CD4-positive, alpha-beta T cell treated with Interleukin-1 beta for 1 hour (primary cell): Measurements from ENCODE around the gene CREBBP.

ENCODE experiments used
- DNase-seq, 2 donors: peaks; one replicate each; pipeline ENCODE4 v3.0.0-alpha.2; 2020 to 2022

Gene CREBBP

DNA sequence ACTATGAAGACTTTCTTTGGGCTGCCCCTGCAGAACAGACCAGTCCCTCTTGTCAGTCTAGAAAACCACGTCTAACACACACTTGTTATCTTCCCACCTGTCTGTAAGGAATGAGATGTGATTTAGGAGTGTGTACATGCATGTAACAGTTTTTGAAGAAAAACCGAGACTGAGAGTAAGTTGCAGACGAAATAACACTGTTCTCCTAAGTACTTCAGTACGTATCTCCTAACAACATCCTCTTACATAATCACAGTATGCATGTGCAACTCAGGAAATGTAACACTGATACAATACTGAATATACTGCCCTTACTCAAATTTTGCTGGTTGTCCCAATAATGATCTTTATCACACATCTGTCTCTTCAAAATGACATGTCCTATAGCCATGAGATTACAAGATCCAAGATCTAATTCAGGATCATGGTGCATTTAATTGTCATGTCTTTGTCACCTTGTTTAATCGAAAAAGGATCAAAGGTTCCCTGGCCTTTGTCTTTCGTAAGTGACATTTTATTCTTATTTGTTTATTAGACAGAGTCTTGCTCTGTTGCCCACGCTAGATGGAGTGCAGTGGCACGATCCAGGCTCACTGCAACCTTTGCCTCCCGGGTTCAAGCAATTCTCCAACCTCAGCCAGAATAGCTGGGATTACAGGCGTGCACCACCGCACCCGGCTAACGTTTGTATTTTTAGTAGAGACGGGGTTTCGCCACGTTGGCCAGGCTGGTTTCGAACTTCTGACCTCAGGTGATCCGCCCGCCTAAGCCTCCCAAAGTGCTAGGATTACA lies 25.6 kb downstream of the CREBBP start:
- no peak for DNase-seq

GRCh38 chr16:3850544-3850899 lies 30.0 kb downstream of the CREBBP start:
- no peak for DNase-seq

DNA sequence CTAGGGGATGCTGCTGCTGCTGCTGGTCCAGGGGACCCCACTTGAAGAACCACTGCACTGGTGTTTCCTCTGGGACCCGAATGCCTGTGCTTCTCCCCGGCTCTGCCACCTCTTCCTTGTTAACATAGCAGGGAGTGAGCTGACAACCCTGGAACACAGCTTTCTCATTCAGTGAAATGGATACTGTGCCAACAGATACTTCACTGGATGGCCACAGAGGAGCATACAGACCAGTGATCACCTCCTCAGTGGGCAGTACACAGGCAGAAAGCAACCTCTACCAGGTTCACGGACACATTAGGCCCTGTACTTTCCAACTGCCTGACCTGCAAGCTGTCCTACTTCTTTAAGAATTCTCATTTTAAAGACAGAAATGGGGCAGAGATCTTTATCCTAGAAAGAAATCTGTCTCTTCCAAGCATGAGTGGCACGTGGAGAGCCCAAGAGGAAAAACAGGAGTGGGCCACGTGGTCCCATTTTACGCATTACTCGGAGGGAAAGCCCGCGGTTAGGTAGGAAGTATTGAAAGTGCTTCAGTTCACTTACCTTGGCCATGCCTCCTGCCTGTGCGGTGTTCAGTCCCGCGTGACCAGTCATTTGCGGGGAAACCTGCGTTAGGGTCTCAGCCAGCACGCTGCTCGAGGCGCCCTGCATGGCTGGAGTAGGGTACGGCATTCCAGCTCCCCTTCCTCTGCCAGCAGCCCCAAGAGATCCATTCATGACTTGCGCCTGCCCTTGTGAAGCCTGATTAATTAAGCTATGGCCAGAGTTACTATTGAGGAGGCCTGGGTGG lies 30.6 kb downstream of the CREBBP start:
- no peak for DNase-seq

GRCh38 chr16:3846595-3847091 lies 33.9 kb downstream of the CREBBP start:
- no peak for DNase-seq

DNA sequence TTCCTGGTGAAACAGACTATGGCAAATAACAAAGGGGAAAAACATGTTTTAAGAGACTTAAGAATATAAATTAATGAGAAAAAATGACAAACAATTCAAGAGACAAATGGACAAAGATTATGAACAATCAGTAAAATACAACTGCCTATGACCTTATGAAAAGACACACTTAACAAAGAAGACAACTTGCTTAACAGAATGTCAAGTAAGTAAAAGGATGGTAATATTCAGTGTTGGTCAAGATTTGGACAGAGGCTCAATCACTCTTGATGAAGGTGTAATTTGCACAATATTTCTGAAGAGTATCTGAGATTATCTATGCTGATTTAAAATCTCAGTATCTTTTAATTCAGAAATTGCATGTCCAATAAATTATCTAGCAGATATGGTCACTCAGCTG lies 34.4 kb downstream of the CREBBP start:
- DNase-seq = no peak

GRCh38 chr16:3842994-3843393 lies 37.5 kb downstream of the CREBBP start:
- DNase-seq = no peak

- no peak for DNase-seq
Observed at GRCh38 chr16:3841729-3842508, 38.6 kb downstream of the CREBBP start.

GRCh38 chr16:3839402-3840184 lies 40.9 kb downstream of the CREBBP start:
- DNase-seq = no peak

- no peak for DNase-seq
Observed at GRCh38 chr16:3838600-3839401, 41.7 kb downstream of the CREBBP start.

- no peak for DNase-seq
Observed at GRCh38 chr16:3837851-3838586, 42.5 kb downstream of the CREBBP start.

GRCh38 chr16:3836641-3837040 lies 43.9 kb downstream of the CREBBP start:
- no peak for DNase-seq

DNA sequence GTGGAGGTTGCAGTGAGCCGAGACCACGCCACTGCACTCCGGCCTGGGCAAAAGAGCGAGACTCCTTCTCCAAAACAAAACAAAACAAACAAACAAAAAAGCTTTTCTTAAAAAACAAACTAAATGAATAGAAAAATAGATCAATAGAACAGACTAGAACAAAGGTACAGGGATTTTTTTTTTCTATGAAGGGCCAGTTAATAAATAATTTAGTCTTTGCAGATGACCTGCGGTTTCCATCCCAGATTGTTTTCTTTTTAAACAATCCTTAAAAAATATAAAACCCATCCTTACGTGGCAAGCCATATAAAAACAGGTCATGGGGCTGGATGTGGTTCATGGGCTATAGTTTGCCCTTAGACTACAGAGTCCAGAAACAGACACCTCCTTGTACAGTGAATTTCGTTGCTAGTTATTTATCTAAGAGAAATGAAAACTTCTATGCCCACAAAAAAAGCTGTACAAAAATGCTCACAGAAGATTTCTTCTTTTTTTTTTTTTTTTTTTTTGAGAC lies 45.4 kb downstream of the CREBBP start:
- no peak for DNase-seq

- DNase-seq = no peak
Observed at GRCh38 chr16:3832668-3833067, 47.8 kb downstream of the CREBBP start.

GRCh38 chr16:3830625-3831254 lies 49.8 kb downstream of the CREBBP start:
- no peak for DNase-seq

- no peak for DNase-seq
Observed at GRCh38 chr16:3829631-3830536, 50.6 kb downstream of the CREBBP start.

- DNase-seq = no peak
Observed at GRCh38 chr16:3825940-3826339, 54.6 kb downstream of the CREBBP start.

DNA sequence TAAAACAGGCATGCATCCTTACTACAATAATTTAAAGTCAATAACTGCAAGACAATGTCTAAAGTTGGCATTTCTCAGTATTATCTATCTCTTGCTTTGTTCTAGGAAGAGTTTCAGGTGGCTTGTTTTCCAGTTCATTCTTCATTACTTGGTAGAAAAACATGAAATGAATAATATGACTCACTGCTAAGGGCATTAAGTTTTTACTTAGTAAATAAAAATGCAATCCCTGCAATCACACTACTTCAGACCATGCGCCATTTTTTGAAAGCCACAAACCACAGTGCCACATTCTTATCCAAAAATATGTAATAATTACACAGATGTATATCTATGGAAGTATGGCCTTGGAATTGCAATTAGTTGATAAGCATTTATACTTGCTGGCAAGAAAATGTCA lies 55.4 kb downstream of the CREBBP start:
- DNase-seq = no peak

DNA sequence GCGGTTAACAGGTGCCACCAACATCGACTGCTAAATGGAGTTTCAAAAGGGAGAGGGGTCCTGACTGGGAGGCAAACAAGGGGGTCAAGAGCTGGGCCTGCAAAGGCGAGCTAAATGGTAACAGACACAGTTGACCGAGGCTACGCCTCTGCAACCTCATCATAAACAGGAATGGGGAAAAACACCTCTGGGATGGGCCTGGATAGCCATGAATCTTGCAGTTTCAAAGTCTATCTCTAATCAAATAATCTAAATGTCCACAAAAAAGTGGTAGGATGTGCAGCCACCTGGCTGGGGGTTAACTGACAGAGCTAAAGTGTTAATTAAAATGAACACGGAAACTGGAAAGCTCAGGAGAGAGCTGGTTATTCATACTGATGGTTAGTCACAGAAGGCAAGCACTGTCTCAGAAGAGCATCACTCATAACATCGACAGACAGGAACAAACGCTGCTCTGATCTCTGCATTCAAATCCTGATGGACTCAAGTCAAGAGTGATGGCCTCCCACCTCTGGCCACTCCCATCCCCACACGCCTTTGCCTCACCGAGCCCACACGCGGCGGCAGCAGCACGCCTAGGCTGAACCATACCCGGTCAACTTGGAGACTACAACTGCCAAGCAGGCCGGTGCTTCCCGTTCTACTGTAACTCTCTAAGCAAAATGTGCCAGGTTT lies 56.3 kb downstream of the CREBBP start:
- DNase-seq = no peak

DNA sequence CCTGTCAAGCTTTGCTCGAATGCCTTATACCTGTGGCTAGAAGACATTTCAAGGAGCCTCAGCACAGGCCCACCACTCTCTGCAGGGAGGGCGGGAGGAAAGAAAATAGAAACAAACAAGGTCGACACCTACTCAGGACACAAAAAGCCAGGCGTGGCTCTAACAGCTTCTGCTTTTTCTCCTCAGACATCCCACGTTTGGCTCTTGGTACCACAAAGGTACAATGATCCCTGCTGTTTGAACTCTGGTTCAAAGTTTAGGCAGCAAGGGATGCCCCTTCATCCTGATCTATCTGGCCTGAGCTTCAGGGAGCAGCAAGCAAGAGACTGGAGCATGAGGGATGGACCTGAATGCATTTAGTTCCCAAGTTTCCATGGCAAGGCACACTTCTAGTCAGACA lies 57.1 kb downstream of the CREBBP start:
- DNase-seq = no peak
